ENCODE measurements around the gene FOXN4. TPM values are rescaled to one million over a fixed set of nuclear protein-coding genes. Genes with fewer than 3 reads are reported as not detected.

FOXN4 gene
- total RNA-seq, 1 experiment from 2014 or later = 0.52 TPM

DNA sequence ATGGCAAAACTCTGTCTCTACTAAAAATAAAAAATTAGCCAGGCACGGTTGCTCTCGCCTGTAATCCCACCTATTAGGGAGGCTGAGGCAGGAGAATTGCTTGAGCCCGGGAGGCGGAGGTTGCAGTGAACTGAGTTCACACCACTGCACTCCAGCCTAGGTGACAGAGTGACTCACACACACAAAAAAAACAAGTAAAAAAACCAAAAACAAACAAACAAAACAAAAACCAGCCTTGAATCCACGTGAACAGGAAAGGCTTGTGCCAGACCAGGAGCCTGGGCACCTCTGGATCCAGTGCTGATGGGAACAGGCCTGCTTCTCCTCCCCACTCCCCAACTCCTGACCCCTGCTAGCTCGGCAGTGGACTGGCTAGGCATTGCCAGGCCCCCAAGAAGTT is 3.5 kb downstream of the FOXN4 start (continued):
- no peak for TF ChIP-seq RAD21 (IDR thresholded peaks at IDR 0.05; ENCODE audit: low read depth)
- no peak for TF ChIP-seq JUND (IDR thresholded peaks at IDR 0.05)

DNA sequence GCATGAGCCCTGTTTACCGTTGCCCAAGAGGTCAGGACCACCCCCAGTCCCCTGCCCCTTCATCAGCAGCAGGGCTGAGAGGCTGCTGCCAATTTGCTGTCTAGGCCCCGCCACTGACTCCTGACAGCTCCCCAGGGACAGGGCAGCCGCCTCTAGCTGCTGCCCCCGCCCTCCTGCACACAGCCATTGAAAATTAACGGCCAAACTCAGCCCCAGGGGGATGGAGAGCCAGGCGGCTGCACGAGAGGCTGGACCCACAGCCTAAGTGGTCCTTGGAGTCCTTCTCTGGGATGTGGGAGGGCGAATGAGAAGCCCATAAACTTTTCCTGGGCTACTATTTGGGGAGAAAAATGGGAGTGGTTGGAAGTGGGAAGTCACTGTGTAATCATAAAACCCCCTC is 4.6 kb downstream of the FOXN4 start:
- no peak overlapping the region for H3K4me2 ChIP-seq (ENCODE audit: low read length)
- H3K9me2 ChIP-seq (ENCODE audit: insufficient read depth) = no peaks in the 10 kb centered on the region
- no peaks in the 10 kb centered on the region for H4K20me1 ChIP-seq (ENCODE audit: insufficient read depth)
- POLR2A ChIA-PET = no interaction called here
- TF ChIP-seq SP1 (IDR thresholded peaks at IDR 0.05; ENCODE audit: low read depth) (no peak), CEBPB (IDR thresholded peaks at IDR 0.05; ENCODE audit: low read depth) (no peak), POLR2A (IDR thresholded peaks at IDR 0.05; ENCODE audit: borderline replicate concordance, extremely low read depth, insufficient read depth, insufficient read length) (no peak), EGR1 (IDR thresholded peaks at IDR 0.05; ENCODE audit: low read depth) (no peak), CBX3 (IDR thresholded peaks at IDR 0.05; ENCODE audit: low read depth) (no peak), RAD21 (IDR thresholded peaks at IDR 0.05; ENCODE audit: low read depth) (no peak), FOSL1 (IDR thresholded peaks at IDR 0.05; ENCODE audit: low read depth) (no peak), YY1 (IDR thresholded peaks at IDR 0.05; ENCODE audit: extremely low read depth, insufficient replicate concordance, low read depth, low read length) (no peak), JUND (IDR thresholded peaks at IDR 0.05) (no peak), EZH2 (IDR thresholded peaks at IDR 0.05) (no peak), ZFX (IDR thresholded peaks at IDR 0.05) (no peak), ELF1 (IDR thresholded peaks at IDR 0.05; ENCODE audit: borderline replicate concordance, low read depth) (no peak)
- TF ChIP-seq, protein P1, sequence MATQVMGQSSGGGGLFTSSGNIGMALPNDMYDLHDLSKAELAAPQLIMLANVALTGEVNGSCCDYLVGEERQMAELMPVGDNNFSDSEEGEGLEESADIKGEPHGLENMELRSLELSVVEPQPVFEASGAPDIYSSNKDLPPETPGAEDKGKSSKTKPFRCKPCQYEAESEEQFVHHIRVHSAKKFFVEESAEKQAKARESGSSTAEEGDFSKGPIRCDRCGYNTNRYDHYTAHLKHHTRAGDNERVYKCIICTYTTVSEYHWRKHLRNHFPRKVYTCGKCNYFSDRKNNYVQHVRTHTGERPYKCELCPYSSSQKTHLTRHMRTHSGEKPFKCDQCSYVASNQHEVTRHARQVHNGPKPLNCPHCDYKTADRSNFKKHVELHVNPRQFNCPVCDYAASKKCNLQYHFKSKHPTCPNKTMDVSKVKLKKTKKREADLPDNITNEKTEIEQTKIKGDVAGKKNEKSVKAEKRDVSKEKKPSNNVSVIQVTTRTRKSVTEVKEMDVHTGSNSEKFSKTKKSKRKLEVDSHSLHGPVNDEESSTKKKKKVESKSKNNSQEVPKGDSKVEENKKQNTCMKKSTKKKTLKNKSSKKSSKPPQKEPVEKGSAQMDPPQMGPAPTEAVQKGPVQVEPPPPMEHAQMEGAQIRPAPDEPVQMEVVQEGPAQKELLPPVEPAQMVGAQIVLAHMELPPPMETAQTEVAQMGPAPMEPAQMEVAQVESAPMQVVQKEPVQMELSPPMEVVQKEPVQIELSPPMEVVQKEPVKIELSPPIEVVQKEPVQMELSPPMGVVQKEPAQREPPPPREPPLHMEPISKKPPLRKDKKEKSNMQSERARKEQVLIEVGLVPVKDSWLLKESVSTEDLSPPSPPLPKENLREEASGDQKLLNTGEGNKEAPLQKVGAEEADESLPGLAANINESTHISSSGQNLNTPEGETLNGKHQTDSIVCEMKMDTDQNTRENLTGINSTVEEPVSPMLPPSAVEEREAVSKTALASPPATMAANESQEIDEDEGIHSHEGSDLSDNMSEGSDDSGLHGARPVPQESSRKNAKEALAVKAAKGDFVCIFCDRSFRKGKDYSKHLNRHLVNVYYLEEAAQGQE (IDR thresholded peaks at IDR 0.05; ENCODE audit: low read depth) = no peak
- TF ChIP-seq, protein P2, sequence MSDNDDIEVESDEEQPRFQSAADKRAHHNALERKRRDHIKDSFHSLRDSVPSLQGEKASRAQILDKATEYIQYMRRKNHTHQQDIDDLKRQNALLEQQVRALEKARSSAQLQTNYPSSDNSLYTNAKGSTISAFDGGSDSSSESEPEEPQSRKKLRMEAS (IDR thresholded peaks at IDR 0.05) = no peak
- TF ChIP-seq, protein P3, sequence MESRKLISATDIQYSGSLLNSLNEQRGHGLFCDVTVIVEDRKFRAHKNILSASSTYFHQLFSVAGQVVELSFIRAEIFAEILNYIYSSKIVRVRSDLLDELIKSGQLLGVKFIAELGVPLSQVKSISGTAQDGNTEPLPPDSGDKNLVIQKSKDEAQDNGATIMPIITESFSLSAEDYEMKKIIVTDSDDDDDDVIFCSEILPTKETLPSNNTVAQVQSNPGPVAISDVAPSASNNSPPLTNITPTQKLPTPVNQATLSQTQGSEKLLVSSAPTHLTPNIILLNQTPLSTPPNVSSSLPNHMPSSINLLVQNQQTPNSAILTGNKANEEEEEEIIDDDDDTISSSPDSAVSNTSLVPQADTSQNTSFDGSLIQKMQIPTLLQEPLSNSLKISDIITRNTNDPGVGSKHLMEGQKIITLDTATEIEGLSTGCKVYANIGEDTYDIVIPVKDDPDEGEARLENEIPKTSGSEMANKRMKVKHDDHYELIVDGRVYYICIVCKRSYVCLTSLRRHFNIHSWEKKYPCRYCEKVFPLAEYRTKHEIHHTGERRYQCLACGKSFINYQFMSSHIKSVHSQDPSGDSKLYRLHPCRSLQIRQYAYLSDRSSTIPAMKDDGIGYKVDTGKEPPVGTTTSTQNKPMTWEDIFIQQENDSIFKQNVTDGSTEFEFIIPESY (IDR thresholded peaks at IDR 0.05; ENCODE audit: extremely low read depth, insufficient replicate concordance, low read length) = no peak
- BruUV-seq (replicated peaks) = no TSS peak
- no peaks in the 10 kb centered on the region for H3K9me3 ChIP-seq (ENCODE audit: control insufficient read depth in 1 of 2, insufficient read depth in 1 of 2, low read depth in 1 of 2, low read length in 2 of 2)
- DNase-seq (ENCODE audit: low read depth, low spot score) (no peak), ATAC-seq (no peak)
- H3K36me3 ChIP-seq (ENCODE audit: control insufficient read depth in 1 of 2, insufficient read depth in 2 of 2, low read length in 2 of 2) = no peaks in the 10 kb centered on the region
- RAD21 ChIA-PET (ENCODE audit: low non-redundant PET in 1 of 2, low total read pairs in 2 of 2, uncharacterized antibody in 2 of 2, unreplicated experiment in 2 of 2) = no interaction called here
- no peak overlapping the region for H3K27ac ChIP-seq (ENCODE audit: low read depth, low read length)
- H2AFZ ChIP-seq (ENCODE audit: low read depth, low read length, poor library complexity, severe bottlenecking) = no peak overlapping the region
- H3K79me2 ChIP-seq (ENCODE audit: insufficient read depth, low read length) = no peaks in the 10 kb centered on the region
- no peak overlapping the region for H3K9ac ChIP-seq (ENCODE audit: low read length)
- CTCF ChIA-PET = no interaction called here
- peaks cover 10% of the 10 kb centered on the region; the same call in 1 of the 2 replicates for H3K27me3 ChIP-seq (ENCODE audit: insufficient read depth, low read length)
- intact Hi-C loops (cut with micrococcal nuclease) = no loop called here
- H3K4me3 ChIP-seq (replicated peaks in 1 of 2; ENCODE audit: low read depth in 1 of 2, low read length in 2 of 2) = no peak overlapping the region
- H3K4me1 ChIP-seq (ENCODE audit: control insufficient read depth in 1 of 2, insufficient read depth in 2 of 2, low read length in 2 of 2) = peaks cover 2 to 10% of the 10 kb centered on the region in 2 experiments; a peak in 3 of 4 replicates

Measured in HCT116 (cell line).